NCI-H1436 treated with DMSO at 0.1 percent for 48 hours (cell line): Measurements from ENCODE around the gene KRTAP13-2.

Source experiments
- DNase-seq: peaks from one replicate; lab custom pipeline; 2025; lab: John Stamatoyannopoulos, UW

KRTAP13-2 gene

GRCh38 chr21:30372139-30372770, at the start of gene KRTAP13-2:
TSS of gene KRTAP13-2 (minus strand) at chr21:30372271. CDS start at chr21:30372213, 58 bp downstream.
- DNase-seq = no peak

GRCh38 chr21:30415993-30416392, 43.9 kb upstream of the KRTAP13-2 start:
- DNase-seq = no peak

- peak; percentile 6 for DNase-seq
These were observed 36.9 kb upstream of the KRTAP13-2 start for GRCh38 chr21:30408782-30409494.

- no peak for DNase-seq
These were observed 23.7 kb upstream of the KRTAP13-2 start, which contains the start of gene KRTAP13-1 for GRCh38 chr21:30395731-30396130. TSS of gene KRTAP13-1 (plus strand) at chr21:30396031. CDS start at chr21:30396087, 56 bp downstream.

GRCh38 chr21:30391492-30392025, 19.5 kb upstream of the KRTAP13-2 start:
- no peak for DNase-seq

- no peak for DNase-seq
These were observed 10.1 kb upstream of the KRTAP13-2 start for GRCh38 chr21:30382201-30382600.

GRCh38 chr21:30355906-30356305, 16.2 kb downstream of the KRTAP13-2 start:
- DNase-seq = no peak

GRCh38 chr21:30354308-30355005, 17.6 kb downstream of the KRTAP13-2 start:
- no peak for DNase-seq

- DNase-seq = no peak
These were observed 20.5 kb downstream of the KRTAP13-2 start for GRCh38 chr21:30351534-30351933.

GRCh38 chr21:30349572-30349971, 22.5 kb downstream of the KRTAP13-2 start:
- no peak for DNase-seq

- DNase-seq = no peak
These were observed 23.6 kb downstream of the KRTAP13-2 start, which contains the start of gene KRTAP23-1 for GRCh38 chr21:30348506-30348905. TSS of gene KRTAP23-1 (minus strand) at chr21:30348606. CDS start at chr21:30348606, 0 bp downstream.

- DNase-seq = no peak
These were observed 27.1 kb downstream of the KRTAP13-2 start for GRCh38 chr21:30345014-30345413.

- DNase-seq = no peak
These were observed 31.1 kb downstream of the KRTAP13-2 start for GRCh38 chr21:30340714-30341573.

GRCh38 chr21:30338717-30339116, 33.4 kb downstream of the KRTAP13-2 start:
- DNase-seq = no peak

GRCh38 chr21:30337772-30338171, 34.3 kb downstream of the KRTAP13-2 start:
- DNase-seq = no peak

- DNase-seq = no peak
These were observed 34.8 kb downstream of the KRTAP13-2 start, which contains the start of gene KRTAP27-1 for GRCh38 chr21:30337276-30337744. TSS of gene KRTAP27-1 (minus strand) at chr21:30337694. CDS start at chr21:30337668, 26 bp downstream.

GRCh38 chr21:30336596-30336995, 35.5 kb downstream of the KRTAP13-2 start:
- DNase-seq = no peak

- no peak for DNase-seq
These were observed 38.3 kb downstream of the KRTAP13-2 start for GRCh38 chr21:30333736-30334135.

GRCh38 chr21:30332681-30333080, 39.4 kb downstream of the KRTAP13-2 start:
- DNase-seq = no peak

- DNase-seq = no peak
These were observed 42.7 kb downstream of the KRTAP13-2 start for GRCh38 chr21:30329203-30329875.

- no peak for DNase-seq
These were observed 45.7 kb downstream of the KRTAP13-2 start for GRCh38 chr21:30326390-30326789.
